ENCODE results near the gene CFAP90. TPM values are rescaled to one million over a fixed set of nuclear protein-coding genes. Genes with fewer than 3 reads are reported as not detected.

The CFAP90 gene
- total RNA-seq, 1 experiment from 2014 or later = 0.69 TPM

DNA sequence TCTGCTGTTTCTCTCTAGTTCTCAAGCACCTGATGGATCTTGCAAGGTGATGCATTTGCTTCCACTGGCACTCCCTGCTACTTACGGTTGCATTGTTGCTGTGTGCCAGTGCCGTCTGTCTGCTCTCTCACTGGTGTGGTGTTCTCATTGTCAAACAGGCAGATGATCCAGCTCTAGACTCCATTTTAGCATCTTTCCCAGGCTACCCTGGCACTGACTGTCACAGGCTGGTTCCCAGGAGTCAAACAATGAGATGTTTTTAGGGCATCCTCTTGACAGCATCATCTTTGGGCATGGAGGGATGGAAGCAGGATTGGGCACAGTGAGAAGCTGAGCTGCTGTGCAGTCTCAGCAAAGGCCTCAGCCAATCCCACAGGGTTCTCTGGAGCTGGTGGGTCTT is 30.9 kb upstream of the CFAP90 start:
- TF ChIP-seq TCF7L2 (IDR thresholded peaks at IDR 0.05; ENCODE audit: low read depth, low read length) (no peak), SIN3A (IDR thresholded peaks at IDR 0.05; ENCODE audit: borderline replicate concordance, insufficient read depth, low read depth, low read length) (no peak), POLR2AphosphoS5 (IDR thresholded peaks at IDR 0.05; ENCODE audit: low read depth, low read length) (no peak)
- TF ChIP-seq, protein P1, sequence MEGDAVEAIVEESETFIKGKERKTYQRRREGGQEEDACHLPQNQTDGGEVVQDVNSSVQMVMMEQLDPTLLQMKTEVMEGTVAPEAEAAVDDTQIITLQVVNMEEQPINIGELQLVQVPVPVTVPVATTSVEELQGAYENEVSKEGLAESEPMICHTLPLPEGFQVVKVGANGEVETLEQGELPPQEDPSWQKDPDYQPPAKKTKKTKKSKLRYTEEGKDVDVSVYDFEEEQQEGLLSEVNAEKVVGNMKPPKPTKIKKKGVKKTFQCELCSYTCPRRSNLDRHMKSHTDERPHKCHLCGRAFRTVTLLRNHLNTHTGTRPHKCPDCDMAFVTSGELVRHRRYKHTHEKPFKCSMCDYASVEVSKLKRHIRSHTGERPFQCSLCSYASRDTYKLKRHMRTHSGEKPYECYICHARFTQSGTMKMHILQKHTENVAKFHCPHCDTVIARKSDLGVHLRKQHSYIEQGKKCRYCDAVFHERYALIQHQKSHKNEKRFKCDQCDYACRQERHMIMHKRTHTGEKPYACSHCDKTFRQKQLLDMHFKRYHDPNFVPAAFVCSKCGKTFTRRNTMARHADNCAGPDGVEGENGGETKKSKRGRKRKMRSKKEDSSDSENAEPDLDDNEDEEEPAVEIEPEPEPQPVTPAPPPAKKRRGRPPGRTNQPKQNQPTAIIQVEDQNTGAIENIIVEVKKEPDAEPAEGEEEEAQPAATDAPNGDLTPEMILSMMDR (IDR thresholded peaks at IDR 0.05) = no peak
- TF ChIP-seq, protein P2, sequence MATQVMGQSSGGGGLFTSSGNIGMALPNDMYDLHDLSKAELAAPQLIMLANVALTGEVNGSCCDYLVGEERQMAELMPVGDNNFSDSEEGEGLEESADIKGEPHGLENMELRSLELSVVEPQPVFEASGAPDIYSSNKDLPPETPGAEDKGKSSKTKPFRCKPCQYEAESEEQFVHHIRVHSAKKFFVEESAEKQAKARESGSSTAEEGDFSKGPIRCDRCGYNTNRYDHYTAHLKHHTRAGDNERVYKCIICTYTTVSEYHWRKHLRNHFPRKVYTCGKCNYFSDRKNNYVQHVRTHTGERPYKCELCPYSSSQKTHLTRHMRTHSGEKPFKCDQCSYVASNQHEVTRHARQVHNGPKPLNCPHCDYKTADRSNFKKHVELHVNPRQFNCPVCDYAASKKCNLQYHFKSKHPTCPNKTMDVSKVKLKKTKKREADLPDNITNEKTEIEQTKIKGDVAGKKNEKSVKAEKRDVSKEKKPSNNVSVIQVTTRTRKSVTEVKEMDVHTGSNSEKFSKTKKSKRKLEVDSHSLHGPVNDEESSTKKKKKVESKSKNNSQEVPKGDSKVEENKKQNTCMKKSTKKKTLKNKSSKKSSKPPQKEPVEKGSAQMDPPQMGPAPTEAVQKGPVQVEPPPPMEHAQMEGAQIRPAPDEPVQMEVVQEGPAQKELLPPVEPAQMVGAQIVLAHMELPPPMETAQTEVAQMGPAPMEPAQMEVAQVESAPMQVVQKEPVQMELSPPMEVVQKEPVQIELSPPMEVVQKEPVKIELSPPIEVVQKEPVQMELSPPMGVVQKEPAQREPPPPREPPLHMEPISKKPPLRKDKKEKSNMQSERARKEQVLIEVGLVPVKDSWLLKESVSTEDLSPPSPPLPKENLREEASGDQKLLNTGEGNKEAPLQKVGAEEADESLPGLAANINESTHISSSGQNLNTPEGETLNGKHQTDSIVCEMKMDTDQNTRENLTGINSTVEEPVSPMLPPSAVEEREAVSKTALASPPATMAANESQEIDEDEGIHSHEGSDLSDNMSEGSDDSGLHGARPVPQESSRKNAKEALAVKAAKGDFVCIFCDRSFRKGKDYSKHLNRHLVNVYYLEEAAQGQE (IDR thresholded peaks at IDR 0.05; ENCODE audit: insufficient read depth in 1 of 2, low read depth in 2 of 2, low read length in 1 of 2) = no peak
- in situ Hi-C loops (cut with HindIII; ENCODE audit: low pct_unique_long_range_greater_than_20kb, low sequenced_read_pairs) = no loop called here
- ATAC-seq = no peak
- H3K36me3 ChIP-seq (ENCODE audit: control insufficient read depth, insufficient read depth, low read length) = peaks cover 40% of the 10 kb centered on the region
- no TSS peak for BruUV-seq (replicated peaks)
- H3K9me3 ChIP-seq (ENCODE audit: control insufficient read depth, insufficient read depth, low read depth, low read length) = no peaks in the 10 kb centered on the region
- H3K27ac ChIP-seq (ENCODE audit: low read length) = no peak overlapping the region
- no peak for DNase-seq (ENCODE audit: low read depth, low spot score)
- H3K27me3 ChIP-seq (ENCODE audit: control insufficient read depth, insufficient read depth, low read length) = no peaks in the 10 kb centered on the region
- CTCF ChIA-PET = no interaction called here
- POLR2A ChIA-PET = no interaction called here
- intact Hi-C loops (cut with micrococcal nuclease; ENCODE audit: unreplicated experiment) = no loop called here
- no peaks in the 10 kb centered on the region for H3K4me1 ChIP-seq (ENCODE audit: control insufficient read depth, insufficient read depth, low read length)
- no peak overlapping the region for H3K4me3 ChIP-seq (ENCODE audit: low read depth in 2 of 2, low read length in 2 of 2)

DNA sequence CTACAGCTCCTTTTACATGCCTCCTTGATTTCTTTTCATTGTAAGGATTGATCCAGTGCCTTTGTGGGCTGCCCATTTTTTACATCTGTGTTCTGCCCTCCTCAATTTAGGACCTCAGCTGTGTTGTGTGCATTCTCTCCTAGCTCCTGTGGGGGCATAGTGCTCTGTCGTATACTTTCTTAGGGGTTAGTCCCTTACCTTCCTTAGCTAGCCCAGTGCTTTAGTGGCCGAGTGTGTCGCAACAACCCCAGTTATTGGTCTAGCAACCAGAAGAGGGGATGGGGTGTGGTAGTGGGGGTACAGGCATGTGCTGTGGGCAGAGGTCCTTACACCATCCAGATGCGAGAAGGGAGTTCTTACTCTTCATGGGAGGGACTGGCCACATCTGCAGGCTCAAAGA is 30.2 kb upstream of the CFAP90 start:
- CTCF ChIA-PET = no interaction called here

More for the DNA sequence above, 30.2 kb upstream of the CFAP90 start:
- Histone ChIP-seq H3K27me3 (ENCODE audit: control insufficient read depth, insufficient read depth, low read length) (no peaks in the 10 kb centered on the region), H3K9me3 (ENCODE audit: control insufficient read depth, insufficient read depth, low read depth, low read length) (no peaks in the 10 kb centered on the region), H3K36me3 (ENCODE audit: control insufficient read depth, insufficient read depth, low read length) (peaks cover 41% of the 10 kb centered on the region), H3K4me3 (ENCODE audit: low read depth in 2 of 2, low read length in 2 of 2) (no peak overlapping the region), H3K4me1 (ENCODE audit: control insufficient read depth, insufficient read depth, low read length) (no peaks in the 10 kb centered on the region), H3K27ac (ENCODE audit: low read length) (no peak overlapping the region)
- intact Hi-C loops (cut with micrococcal nuclease; ENCODE audit: unreplicated experiment) = no loop called here
- ATAC-seq = no peak
- DNase-seq (ENCODE audit: low read depth, low spot score) = no peak
- POLR2A ChIA-PET = no interaction called here
- in situ Hi-C loops (cut with HindIII; ENCODE audit: low pct_unique_long_range_greater_than_20kb, low sequenced_read_pairs) = no loop called here
- no TSS peak for BruUV-seq (replicated peaks)
- TF ChIP-seq, protein P1 (IDR thresholded peaks at IDR 0.05) = no peak
- TF ChIP-seq POLR2AphosphoS5 (IDR thresholded peaks at IDR 0.05; ENCODE audit: low read depth, low read length) (no peak), SIN3A (IDR thresholded peaks at IDR 0.05; ENCODE audit: borderline replicate concordance, insufficient read depth, low read depth, low read length) (no peak), TCF7L2 (IDR thresholded peaks at IDR 0.05; ENCODE audit: low read depth, low read length) (no peak)
- TF ChIP-seq, protein P2 (IDR thresholded peaks at IDR 0.05; ENCODE audit: insufficient read depth in 1 of 2, low read depth in 2 of 2, low read length in 1 of 2) = no peak
